Retinal pigment epithelial cell (primary cell): ENCODE data around the gene CELSR3.

Experiments
- DNase-seq: peaks from one replicate; pipeline ENCODE4 v3.0.0-alpha.2; 2010; ENCODE audit warnings: low read depth
- H3K4me3 ChIP-seq: 2 replicates; pipeline ENCODE4 v1.5.1; 2011; ENCODE audit warnings: mild to moderate bottlenecking, low read length, control low read depth, moderate library complexity
- TF ChIP-seq, protein P1 (sequence below): conservative IDR thresholded peaks from 2 replicates; pipeline ENCODE4 v1.5.1; 2011; ENCODE audit warnings: low read depth, low read length, control low read depth, inconsistent platforms

CELSR3 gene

DNA sequence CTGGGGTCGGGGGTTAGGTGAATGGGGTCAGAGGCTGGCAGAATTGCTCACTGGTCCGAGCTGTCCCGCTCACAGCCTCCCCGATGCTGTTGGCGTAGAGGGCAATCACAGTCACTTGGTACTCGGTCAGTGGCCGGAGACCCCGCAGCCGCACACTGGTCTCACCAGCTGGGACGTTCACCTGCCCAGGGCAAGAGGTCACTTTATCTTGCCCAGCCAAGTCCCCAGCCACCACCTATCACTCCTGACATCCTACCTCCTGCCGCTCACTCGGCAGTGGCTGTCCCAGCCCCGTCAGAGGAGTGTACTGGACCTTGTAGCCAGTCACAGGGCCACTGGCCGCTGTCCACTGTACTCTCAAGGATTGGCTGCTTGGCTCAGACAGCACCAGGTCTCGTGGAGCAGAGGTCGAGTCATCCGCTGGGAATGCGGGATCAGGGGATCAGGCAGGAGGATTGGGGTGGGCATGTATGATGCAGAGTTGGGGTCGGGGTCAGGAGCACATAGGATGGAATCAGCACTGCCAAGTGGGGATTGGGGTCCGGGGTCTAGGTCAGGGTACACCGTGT is 70.1 kb downstream of the CELSR3 start:
- TF ChIP-seq, protein P1, sequence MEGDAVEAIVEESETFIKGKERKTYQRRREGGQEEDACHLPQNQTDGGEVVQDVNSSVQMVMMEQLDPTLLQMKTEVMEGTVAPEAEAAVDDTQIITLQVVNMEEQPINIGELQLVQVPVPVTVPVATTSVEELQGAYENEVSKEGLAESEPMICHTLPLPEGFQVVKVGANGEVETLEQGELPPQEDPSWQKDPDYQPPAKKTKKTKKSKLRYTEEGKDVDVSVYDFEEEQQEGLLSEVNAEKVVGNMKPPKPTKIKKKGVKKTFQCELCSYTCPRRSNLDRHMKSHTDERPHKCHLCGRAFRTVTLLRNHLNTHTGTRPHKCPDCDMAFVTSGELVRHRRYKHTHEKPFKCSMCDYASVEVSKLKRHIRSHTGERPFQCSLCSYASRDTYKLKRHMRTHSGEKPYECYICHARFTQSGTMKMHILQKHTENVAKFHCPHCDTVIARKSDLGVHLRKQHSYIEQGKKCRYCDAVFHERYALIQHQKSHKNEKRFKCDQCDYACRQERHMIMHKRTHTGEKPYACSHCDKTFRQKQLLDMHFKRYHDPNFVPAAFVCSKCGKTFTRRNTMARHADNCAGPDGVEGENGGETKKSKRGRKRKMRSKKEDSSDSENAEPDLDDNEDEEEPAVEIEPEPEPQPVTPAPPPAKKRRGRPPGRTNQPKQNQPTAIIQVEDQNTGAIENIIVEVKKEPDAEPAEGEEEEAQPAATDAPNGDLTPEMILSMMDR = no peak
- DNase-seq = no peak
- H3K4me3 ChIP-seq = no peak overlapping the region

DNA sequence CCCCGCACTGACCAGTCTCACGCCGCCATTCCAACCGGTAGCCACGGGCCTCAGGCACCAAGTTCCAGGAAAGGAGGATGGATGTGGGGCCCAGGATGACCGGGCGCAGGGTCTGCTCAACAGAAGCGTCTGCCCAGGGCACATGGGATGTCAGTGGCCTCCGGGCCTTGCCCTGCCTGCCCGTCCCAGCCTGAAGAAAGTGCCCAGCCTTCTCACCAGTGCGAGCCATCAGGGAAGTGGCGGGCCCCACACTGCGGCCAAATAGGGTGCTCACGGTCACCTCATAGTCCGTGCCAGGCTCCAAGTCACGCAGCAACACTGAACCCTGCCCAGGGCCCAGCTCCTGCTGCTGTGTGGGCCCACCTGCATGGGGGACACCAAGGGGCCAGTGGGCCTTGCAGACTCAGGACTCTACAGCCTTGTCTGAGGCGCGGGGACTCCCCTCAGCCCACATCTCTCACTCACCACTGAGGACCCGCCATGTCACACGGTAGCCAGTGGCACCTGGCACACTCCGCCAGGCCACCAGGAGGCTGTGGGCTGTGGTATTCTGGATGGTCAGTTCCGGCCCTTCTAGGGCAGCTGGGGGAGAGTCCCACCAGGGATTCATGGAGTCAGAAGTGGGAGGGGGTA is 70.7 kb downstream of the CELSR3 start:
- no peak overlapping the region for H3K4me3 ChIP-seq
- no peak for DNase-seq
- TF ChIP-seq, protein P1 = no peak

DNA sequence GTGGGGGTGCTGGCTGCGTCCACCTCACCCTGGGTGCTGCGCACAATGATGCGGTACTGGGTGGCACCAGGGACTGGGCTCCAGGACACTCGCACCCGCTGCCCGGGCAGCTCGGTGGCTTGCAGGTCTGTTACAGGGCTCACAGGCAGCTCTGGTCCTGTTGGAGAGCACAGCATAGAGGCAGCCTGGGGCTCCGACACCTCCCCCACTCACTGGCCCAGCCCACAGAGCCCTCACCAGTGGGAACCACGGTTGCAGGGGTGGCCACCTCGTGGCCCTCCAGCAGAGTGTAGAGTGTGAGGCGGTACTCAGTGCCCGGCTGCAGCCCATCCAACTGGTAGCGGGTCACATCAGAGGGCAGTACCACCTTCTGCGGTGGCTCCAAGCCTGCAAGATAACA is 71.2 kb downstream of the CELSR3 start:
- no peak for DNase-seq
- TF ChIP-seq, protein P1 = no peak
- H3K4me3 ChIP-seq = no peak overlapping the region

DNA sequence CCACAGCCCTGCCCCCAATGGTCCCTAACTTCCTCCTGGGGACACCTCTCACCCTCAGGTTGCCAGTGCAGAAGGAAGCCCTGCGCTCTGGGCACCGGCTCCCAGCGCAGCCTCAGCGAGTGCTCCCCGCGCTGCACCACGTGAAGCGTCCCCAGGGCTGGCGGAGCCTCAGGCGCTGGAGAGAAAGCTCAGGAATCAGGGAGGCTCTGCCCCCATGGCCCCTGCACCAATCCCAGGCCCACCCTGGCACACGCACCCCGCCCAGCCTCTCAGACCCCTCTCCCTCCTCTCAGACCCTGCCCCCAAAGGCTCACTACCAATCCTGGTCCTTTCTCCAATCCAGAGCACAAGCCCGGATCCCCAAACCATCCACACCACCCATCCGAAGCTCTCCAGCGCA is 74.5 kb downstream of the CELSR3 start:
- no peak overlapping the region for H3K4me3 ChIP-seq
- TF ChIP-seq, protein P1 = no peak
- DNase-seq = no peak

DNA sequence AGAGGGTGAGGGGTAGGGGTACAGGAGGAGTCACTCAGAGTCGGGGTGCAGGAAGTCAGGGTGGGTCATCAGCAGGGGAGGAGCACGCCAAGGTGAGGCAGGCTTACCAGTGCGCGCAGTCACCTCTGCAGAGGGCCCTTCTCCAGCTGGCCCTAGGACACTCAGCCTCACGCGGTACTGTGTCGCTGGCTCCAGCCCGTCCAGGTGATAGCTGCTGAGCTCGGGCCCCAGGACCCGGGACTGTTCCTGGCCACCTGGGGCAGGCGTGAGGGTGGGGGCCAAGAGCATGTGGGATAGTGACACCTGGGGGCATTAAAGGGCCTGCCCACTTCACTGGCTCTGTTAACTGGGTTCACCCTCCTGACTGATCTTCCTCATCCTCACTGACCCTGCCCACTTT is 75.0 kb downstream of the CELSR3 start:
- TF ChIP-seq, protein P1 = no peak
- DNase-seq = no peak
- no peak overlapping the region for H3K4me3 ChIP-seq
